GM04504 (cell line): ENCODE measurements around the gene GFRA4.

Experiments used
- DNase-seq: peaks from one replicate; pipeline ENCODE4 v3.0.0-alpha.2; 2012; ENCODE audit warnings: low read depth

GFRA4 gene

GRCh38 chr20:3674447-3674846 lies 11.2 kb upstream of the GFRA4 start:
- no peak for DNase-seq

GRCh38 chr20:3673221-3674070 lies 10.2 kb upstream of the GFRA4 start:
- no peak for DNase-seq

GRCh38 chr20:3672547-3673171 lies 9.5 kb upstream of the GFRA4 start:
- DNase-seq = no peak

- no peak for DNase-seq
Observed at GRCh38 chr20:3671986-3672546, 8.9 kb upstream of the GFRA4 start.

GRCh38 chr20:3670945-3671344 lies 7.7 kb upstream of the GFRA4 start:
- DNase-seq = no peak

- DNase-seq = no peak
Observed at GRCh38 chr20:3670511-3670910, 7.3 kb upstream of the GFRA4 start.

- DNase-seq = no peak
Observed at GRCh38 chr20:3669710-3670367, 6.6 kb upstream of the GFRA4 start.

- no peak for DNase-seq
Observed at GRCh38 chr20:3667434-3668037, 4.3 kb upstream of the GFRA4 start.

- no peak for DNase-seq
Observed at GRCh38 chr20:3663858-3664257, 659 bp upstream of the GFRA4 start.

- no peak for DNase-seq
Observed at GRCh38 chr20:3661814-3662665, 1.2 kb downstream of the GFRA4 start.

- no peak for DNase-seq
Observed at GRCh38 chr20:3661060-3661813, 2.0 kb downstream of the GFRA4 start.

- DNase-seq = no peak
Observed at GRCh38 chr20:3660262-3661059, 2.7 kb downstream of the GFRA4 start.

GRCh38 chr20:3659492-3660261 lies 3.5 kb downstream of the GFRA4 start:
- DNase-seq = no peak

- DNase-seq = no peak
Observed at GRCh38 chr20:3658716-3659491, 4.3 kb downstream of the GFRA4 start.

- no peak for DNase-seq
Observed at GRCh38 chr20:3658019-3658715, 5.0 kb downstream of the GFRA4 start.

GRCh38 chr20:3655131-3655405 lies 8.1 kb downstream of the GFRA4 start:
- no peak for DNase-seq

GRCh38 chr20:3654326-3655130 lies 8.7 kb downstream of the GFRA4 start:
- DNase-seq = no peak
